A549 (cell line): ENCODE results near the gene SATB2. TPM values are rescaled to one million over a fixed set of nuclear protein-coding genes. Genes with fewer than 3 reads are reported as not detected.

Source experiments
- ATAC-seq, 2 experiments: fragments of 200-7000 bp in 1 of 2; fragments of >200 bp in 1 of 2; cut with Nextera tagmentation in 1 of 2; cut with Tn5 transposase in 1 of 2; 3 replicates each; pipeline versions ENCODE4 v1.8.0 to v1.9.1; 2018 to 2020; ENCODE audit warnings: mild to moderate bottlenecking in 1 of 2, moderate library complexity in 1 of 2
- CTCF ChIA-PET: fragments of 300-600 bp; sonication (Branson Sonifier 250); formaldehyde crosslinking; extraction: SDS; loops from one replicate; lab custom pipeline; 2021; ENCODE audit warnings: antibody characterized with exemption, inconsistent platforms; lab: Yijun Ruan, JAX
- POLR2A ChIA-PET: fragments of 350-600 bp; formaldehyde crosslinking; extraction: SDS; loops from one replicate; lab custom pipeline; 2021; ENCODE audit warnings: antibody characterized with exemption, inconsistent platforms; lab: Yijun Ruan, JAX
- DNase-seq, 2 experiments: peaks; one replicate each; pipeline versions ENCODE4 v3.0.0 to v3.0.0-alpha.2; 2011 to 2016; ENCODE audit warnings: low read depth in 1 of 2, low spot score in 1 of 2
- FAIRE-seq: peaks from 2 replicates; lab custom pipeline; 2011; peaks lifted over from hg19 to GRCh38; lab: Jason Lieb, UNC
- H3K27ac ChIP-seq, 2 experiments: fragments of >200 bp; sonication (Bioruptor Twin); formaldehyde crosslinking; 3 replicates each; pipeline ENCODE4 v1.5.1; 2016 to 2017
- H3K4me1 ChIP-seq: fragments of >200 bp; sonication (Bioruptor Twin); formaldehyde crosslinking; 3 replicates; pipeline ENCODE4 v1.6.1; 2016
- H3K4me2 ChIP-seq: fragments of >200 bp; sonication (Bioruptor Twin); formaldehyde crosslinking; 3 replicates; pipeline ENCODE4 v1.6.1; 2016
- H3K4me3 ChIP-seq: fragments of >200 bp; sonication (Bioruptor Twin); formaldehyde crosslinking; 3 replicates; pipeline ENCODE4 v1.5.1; 2016
- H3K9me3 ChIP-seq: fragments of >200 bp; sonication (Bioruptor Twin); formaldehyde crosslinking; 3 replicates; pipeline ENCODE4 v1.6.1; 2016
- CEBPB ChIP-seq, 2 experiments: fragments of >200 bp in 1 of 2; sonication (Bioruptor Twin) in 1 of 2; formaldehyde crosslinking in 1 of 2; IDR thresholded peaks; 2 replicates each; pipeline ENCODE4 v1.6.1; 2012 to 2016
- CTCF ChIP-seq: fragments of >200 bp; sonication (Bioruptor Twin); formaldehyde crosslinking; IDR thresholded peaks from 3 replicates; pipeline ENCODE4 v1.5.1; 2016
- HDAC2 ChIP-seq: fragments of 200-600 bp; sonication (generic); IDR thresholded peaks from 2 replicates; pipeline ENCODE4 v1.6.1; 2016
- HES2 ChIP-seq: fragments of >200 bp; sonication (Bioruptor Twin); formaldehyde crosslinking; IDR thresholded peaks from 2 replicates; pipeline ENCODE4 v1.6.1; 2016
- POLR2A ChIP-seq: IDR thresholded peaks from 2 replicates; pipeline ENCODE4 v1.6.1; 2012; ENCODE audit warnings: mild to moderate bottlenecking, low read length
- RAD21 ChIP-seq, 2 experiments: fragments of >200 bp in 1 of 2; sonication (Bioruptor Twin) in 1 of 2; formaldehyde crosslinking in 1 of 2; IDR thresholded peaks in 1 of 2; conservative IDR thresholded peaks in 1 of 2; 2 replicates in 1 of 2; 3 replicates in 1 of 2; pipeline ENCODE4 v1.6.1; 2012 to 2018; ENCODE audit warnings: inconsistent platforms in 1 of 2
- RCOR1 ChIP-seq: fragments of 150-350 bp; IDR thresholded peaks from 2 replicates; pipeline ENCODE4 v1.6.1; 2014; ENCODE audit warnings: antibody characterized with exemption, low read length, low read depth
- REST ChIP-seq: fragments of 200-600 bp; sonication (generic); IDR thresholded peaks from 2 replicates; pipeline ENCODE4 v1.6.1; 2016; ENCODE audit warnings: antibody characterized with exemption, mild to moderate bottlenecking, moderate library complexity
- SMC3 ChIP-seq: fragments of >200 bp; sonication (Bioruptor Twin); formaldehyde crosslinking; IDR thresholded peaks from 3 replicates; pipeline ENCODE4 v1.6.1; 2018; ENCODE audit warnings: inconsistent platforms
- USF2 ChIP-seq: fragments of 450-650 bp; IDR thresholded peaks from 2 replicates; pipeline ENCODE4 v1.6.1; 2014; ENCODE audit warnings: antibody characterized with exemption
- ZFP36 ChIP-seq: fragments of 450-650 bp; IDR thresholded peaks from 2 replicates; pipeline ENCODE4 v1.6.1; 2014; ENCODE audit warnings: borderline replicate concordance; ENCODE audit not compliant: partially characterized antibody
- WGBS: methylation state at CpG from one replicate; pipeline ENCODE4 v1.1.6; 2017; ENCODE audit errors: missing lambda C conversion rate; 5-methylcytosine and 5-hydroxymethylcytosine counted together
- polyA plus RNA-seq, 4 experiments: library from polyadenylated mRNA; depleted of rRNA in 3 of 4; stranded (reverse); fragments of >200 nt; fragmentation: RNase III in 1 of 4; extraction: RNeasy Plus Mini Kit Qiagen cat#74134 plus additional on column Dnase treatment in 1 of 4; gene quantifications; 2 replicates in 3 of 4; 3 replicates in 1 of 4; pipeline ENCODE4 v1.2.3, GENCODE V29; 2011 to 2017
- TF ChIP-seq, protein P1 (sequence below): IDR thresholded peaks from 2 replicates; pipeline ENCODE4 v1.6.1; 2012

SATB2 gene
- polyA plus RNA-seq, 2 of the 4 experiments (the other 2 are of a cell fraction) = 1.9 to 3.4 TPM

- Histone ChIP-seq H3K4me2 (peak overlapping the region; percentile 86), H3K4me1 (no peaks in the 10 kb centered on the region), H3K9me3 (no peaks in the 10 kb centered on the region), H3K27ac (peak overlapping the region in 1 of 2 experiments; percentile 80; a peak in 3 of 6 replicates), H3K4me3 (peak overlapping the region; percentile 35)
- 14% methylated on average over 19 of the region's 35 CpGs for WGBS
- DNase-seq (peak in 1 of 2 experiments; percentile 71), ATAC-seq (peak; percentile 97 to 99), FAIRE-seq (no peak)
- POLR2A ChIA-PET = interaction anchor here (1.2 to 2.3 kb wide), 2 partner anchors 12 to 39 kb away, joined by 3 to 15 read pairs; no protein-coding TSS in a partner anchor
- CTCF ChIA-PET = interaction anchor here (0.6 to 4.7 kb wide), 15 partner anchors 8 to 1175 kb away, joined by 3 to 31 read pairs (median 4); no protein-coding TSS in a partner anchor
- TF ChIP-seq HES2 (no peak), SMC3 (peak; percentile 60), CTCF (peak; percentile 69), RAD21 (conservative IDR thresholded peaks at IDR 0.05 in 1 of 2, IDR thresholded peaks at IDR 0.05 in 1 of 2) (peak in 1 of 2 experiments; percentile 46; a peak in 2 of 5 replicates)
- TF ChIP-seq, protein P1, sequence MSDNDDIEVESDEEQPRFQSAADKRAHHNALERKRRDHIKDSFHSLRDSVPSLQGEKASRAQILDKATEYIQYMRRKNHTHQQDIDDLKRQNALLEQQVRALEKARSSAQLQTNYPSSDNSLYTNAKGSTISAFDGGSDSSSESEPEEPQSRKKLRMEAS = peak; percentile 31; the same call in 1 of the 2 replicates
Observed at GRCh38 chr2:199471443-199472057, 13.8 kb upstream of the SATB2 start.

DNA sequence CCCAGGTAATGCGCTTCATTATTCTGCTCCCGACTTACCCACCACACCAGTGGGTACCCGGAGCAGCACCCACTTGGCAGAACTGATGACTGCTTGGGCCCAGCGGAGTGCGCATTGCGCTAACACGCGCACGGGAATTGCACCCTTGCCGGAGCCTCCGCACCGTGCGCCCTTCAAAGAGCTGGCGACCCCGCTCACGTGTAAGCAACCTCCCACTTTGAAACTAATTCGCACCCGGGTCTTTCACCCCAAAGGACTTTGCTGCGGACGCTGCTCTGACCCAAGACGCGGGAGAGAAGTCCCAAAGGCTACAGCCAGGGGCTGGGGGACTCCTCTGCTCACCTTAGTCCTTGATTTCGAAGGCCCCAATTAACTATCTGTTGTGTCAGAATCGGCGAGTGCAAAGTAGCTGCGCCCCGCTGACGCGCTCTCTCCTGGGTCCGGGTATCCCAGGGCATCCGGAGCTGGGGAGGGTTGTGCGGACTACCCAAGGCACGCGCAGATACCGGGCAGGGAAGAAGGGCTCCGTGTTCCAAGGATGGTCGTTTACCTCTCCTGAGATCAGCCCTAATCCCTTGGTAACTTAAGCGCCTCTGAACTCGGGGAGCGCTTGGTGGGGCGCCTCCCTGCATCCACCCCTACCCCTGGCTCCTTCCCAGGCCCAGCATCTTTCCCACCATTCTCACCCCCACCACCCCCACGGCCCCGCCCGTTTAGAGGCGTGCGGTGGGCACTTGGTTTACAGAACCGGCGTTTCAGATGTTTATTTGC, 13.1 kb upstream of the SATB2 start:
- ATAC-seq = peak; percentile 17 to 48
- Histone ChIP-seq H3K4me3 (peak overlapping the region; percentile 35), H3K27ac (peak overlapping the region in 1 of 2 experiments; percentile 80; a peak in 3 of 6 replicates), H3K9me3 (no peaks in the 10 kb centered on the region), H3K4me2 (peak overlapping the region; percentile 86), H3K4me1 (no peaks in the 10 kb centered on the region)
- no peak for DNase-seq
- POLR2A ChIA-PET = interaction anchor here (1.2 to 2.3 kb wide), 2 partner anchors 11 to 38 kb away, joined by 3 to 15 read pairs; no protein-coding TSS in a partner anchor
- TF ChIP-seq RCOR1 = no peak
- TF ChIP-seq HDAC2 = no peak
- no peak for FAIRE-seq
- CTCF ChIA-PET = interaction anchor here (0.6 to 4.7 kb wide), 13 partner anchors 8 to 1175 kb away, joined by 3 to 31 read pairs (median 4); no protein-coding TSS in a partner anchor
- WGBS = 75% methylated on average over 42 of the region's 48 CpGs

DNA sequence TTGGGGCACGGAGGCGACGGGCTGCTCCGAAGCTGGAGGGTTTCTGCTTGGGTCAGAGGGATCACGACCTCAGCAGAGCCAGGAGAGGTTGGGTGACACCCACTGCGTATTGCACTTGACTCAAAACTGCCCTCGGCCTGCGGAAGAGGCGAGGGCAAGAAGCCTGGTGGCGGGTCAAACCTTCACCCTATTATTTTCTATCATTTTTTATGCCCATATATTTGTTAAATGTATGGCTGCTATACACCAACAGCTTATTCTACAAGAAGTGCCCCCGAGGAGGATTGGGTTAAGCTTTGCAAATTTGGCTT, 12.6 kb upstream of the SATB2 start:
- DNase-seq = no peak
- 82% methylated on average over 11 of the region's 11 CpGs for WGBS
- Histone ChIP-seq H3K4me1 (no peaks in the 10 kb centered on the region), H3K4me3 (no peak overlapping the region), H3K27ac (no peak overlapping the region), H3K9me3 (no peaks in the 10 kb centered on the region), H3K4me2 (no peak overlapping the region)
- ChIA-PET POLR2A (interaction anchor here (2.3 kb wide), 1 partner anchor 11 kb away, joined by 15 read pairs; no protein-coding TSS in a partner anchor), CTCF (interaction anchor here (1.2 to 4.7 kb wide), 5 partner anchors 11 to 1156 kb away, joined by 3 to 31 read pairs (median 9); no protein-coding TSS in a partner anchor)
- FAIRE-seq = no peak
- TF ChIP-seq ZFP36 (no peak), POLR2A (no peak), USF2 (no peak), CEBPB (IDR thresholded peaks at IDR 0.05) (no peak), REST (no peak)
- ATAC-seq = no peak
